ENCODE measurements around the gene CHPT1. TPM values are rescaled to one million over a fixed set of nuclear protein-coding genes. Genes with fewer than 3 reads are reported as not detected.
"Not testable (repeated sequence)": the region's sequence is repeated elsewhere in the genome, so short reads cannot be mapped to it uniquely, and the experiment has no call there.

Gene CHPT1
- total RNA-seq, 1 donor from 2014 or later, result 42.7 TPM

GRCh38 chr12:101671833-101672232 lies 25.6 kb upstream of the CHPT1 start:
- H3K4me3 Mint-ChIP-seq, result peak overlapping the region; percentile 74
- H3K9me3 Mint-ChIP-seq, result no peaks in the 10 kb centered on the region
- H3K36me3 Mint-ChIP-seq (ENCODE audit: low read depth), result no peaks in the 10 kb centered on the region
- peak overlapping the region; percentile 89 for H3K27ac Mint-ChIP-seq
- H3K27me3 Mint-ChIP-seq, result no peaks in the 10 kb centered on the region
- no peak for ATAC-seq (ENCODE audit: low read depth)
- TF ChIP-seq CTCF (IDR thresholded peaks at IDR 0.05), result no peak
- CTCF ChIA-PET, result interaction anchor here (1.2 to 1.6 kb wide), 2 partner anchors 12 to 27 kb away, joined by 3 to 5 read pairs; no protein-coding TSS in a partner anchor
- POLR2A ChIA-PET, result interaction anchor here (1.1 kb wide), 1 partner anchor 27 kb away, joined by 3 read pairs; no protein-coding TSS in a partner anchor
- H3K4me1 Mint-ChIP-seq, result peaks cover 21% of the 10 kb centered on the region
- intact Hi-C loops (cut with micrococcal nuclease), result loop anchor here (1.0 kb wide), 2 partner anchors 25 to 38 kb away; partner anchors contain the start of gene CHPT1
- DNase-seq, result no peak

GRCh38 chr12:101675555-101675954 lies 21.9 kb upstream of the CHPT1 start:
- H3K4me3 Mint-ChIP-seq, result no peak overlapping the region
- H3K27me3 Mint-ChIP-seq, result no peaks in the 10 kb centered on the region
- ATAC-seq (ENCODE audit: low read depth), result no peak
- DNase-seq, result no peak
- no peak overlapping the region for H3K27ac Mint-ChIP-seq
- peaks cover 16% of the 10 kb centered on the region for H3K4me1 Mint-ChIP-seq
- no peaks in the 10 kb centered on the region for H3K36me3 Mint-ChIP-seq (ENCODE audit: low read depth)
- CTCF ChIA-PET, result no interaction called here
- no peak for TF ChIP-seq CTCF (IDR thresholded peaks at IDR 0.05)
- intact Hi-C loops (cut with micrococcal nuclease), result no loop called here
- POLR2A ChIA-PET, result interaction anchor here (0.9 kb wide), 1 partner anchor 13 kb away, joined by 5 read pairs; no protein-coding TSS in a partner anchor
- H3K9me3 Mint-ChIP-seq, result no peaks in the 10 kb centered on the region

GRCh38 chr12:101676497-101676896 lies 20.9 kb upstream of the CHPT1 start:
- H3K4me3 Mint-ChIP-seq; ATAC-seq (ENCODE audit: low read depth); H3K27me3 Mint-ChIP-seq; CTCF ChIA-PET; H3K4me1 Mint-ChIP-seq; intact Hi-C loops (cut with micrococcal nuclease); DNase-seq; H3K36me3 Mint-ChIP-seq (ENCODE audit: low read depth); H3K9me3 Mint-ChIP-seq; H3K27ac Mint-ChIP-seq; POLR2A ChIA-PET: not testable (repeated sequence)

DNA sequence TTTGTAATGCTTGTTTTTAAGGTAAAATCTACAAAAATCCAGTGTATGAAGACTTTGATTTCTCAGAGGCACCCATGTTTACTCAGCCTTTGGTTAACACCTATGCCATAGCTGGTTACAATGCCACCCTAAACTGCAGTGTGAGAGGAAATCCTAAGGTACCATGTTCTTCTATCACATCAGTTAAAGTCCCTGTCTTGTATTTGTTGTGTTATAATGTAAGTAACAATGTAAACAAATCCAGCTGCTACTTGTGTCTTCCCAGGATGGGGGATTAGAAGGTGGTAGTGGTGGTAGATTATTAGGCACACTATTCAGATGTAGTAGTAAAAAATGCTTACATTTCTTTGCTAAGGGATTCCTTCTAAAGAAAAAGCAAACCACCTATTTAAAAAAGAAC lies 19.4 kb upstream of the CHPT1 start:
- Mint-ChIP-seq H3K36me3 (ENCODE audit: low read depth) (no peaks in the 10 kb centered on the region), H3K27ac (no peak overlapping the region), H3K9me3 (no peaks in the 10 kb centered on the region), H3K27me3 (no peaks in the 10 kb centered on the region), H3K4me3 (no peak overlapping the region), H3K4me1 (peaks cover 1% of the 10 kb centered on the region)
- intact Hi-C loops (cut with micrococcal nuclease), result no loop called here
- CTCF ChIA-PET, result no interaction called here
- POLR2A ChIA-PET, result no interaction called here
- DNase-seq, result no peak
- no peak for TF ChIP-seq CTCF (IDR thresholded peaks at IDR 0.05)
- ATAC-seq (ENCODE audit: low read depth), result no peak

- ATAC-seq (ENCODE audit: low read depth) (no peak), DNase-seq (no peak)
- Mint-ChIP-seq H3K9me3 (no peaks in the 10 kb centered on the region), H3K27me3 (peaks cover 5% of the 10 kb centered on the region), H3K4me3 (no peak overlapping the region), H3K4me1 (peaks cover 1% of the 10 kb centered on the region), H3K36me3 (ENCODE audit: low read depth) (no peaks in the 10 kb centered on the region), H3K27ac (no peak overlapping the region)
- intact Hi-C loops (cut with micrococcal nuclease), result no loop called here
- ChIA-PET POLR2A (no interaction called here), CTCF (no interaction called here)
- no peak for TF ChIP-seq CTCF (IDR thresholded peaks at IDR 0.05)
Observed at GRCh38 chr12:101680240-101680639, 17.2 kb upstream of the CHPT1 start.

DNA sequence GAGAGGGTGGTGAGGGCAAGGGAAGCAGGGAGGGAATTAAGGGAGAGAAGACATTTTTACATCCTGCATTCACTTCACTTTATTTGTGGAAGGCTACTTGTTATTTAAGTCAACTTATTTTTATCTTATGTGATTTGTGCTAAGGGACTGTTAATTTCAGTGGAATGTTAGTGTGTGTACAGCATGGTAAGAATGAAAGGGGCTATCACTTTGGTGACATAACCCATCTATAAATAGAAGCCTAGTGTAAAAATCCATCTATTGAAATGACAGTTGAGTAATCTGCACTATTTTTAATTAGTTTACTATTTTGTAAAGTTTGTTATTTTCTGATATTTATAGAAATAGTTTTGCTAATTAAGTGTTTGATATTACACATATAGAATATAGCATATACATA lies 16.8 kb upstream of the CHPT1 start:
- Mint-ChIP-seq H3K27me3 (peaks cover 5% of the 10 kb centered on the region), H3K36me3 (ENCODE audit: low read depth) (no peaks in the 10 kb centered on the region), H3K4me1 (peaks cover 1% of the 10 kb centered on the region), H3K4me3 (no peak overlapping the region), H3K9me3 (no peaks in the 10 kb centered on the region), H3K27ac (no peak overlapping the region)
- ChIA-PET POLR2A (no interaction called here), CTCF (no interaction called here)
- intact Hi-C loops (cut with micrococcal nuclease), result no loop called here
- ATAC-seq (ENCODE audit: low read depth), result no peak
- TF ChIP-seq CTCF (IDR thresholded peaks at IDR 0.05), result no peak
- no peak for DNase-seq

DNA sequence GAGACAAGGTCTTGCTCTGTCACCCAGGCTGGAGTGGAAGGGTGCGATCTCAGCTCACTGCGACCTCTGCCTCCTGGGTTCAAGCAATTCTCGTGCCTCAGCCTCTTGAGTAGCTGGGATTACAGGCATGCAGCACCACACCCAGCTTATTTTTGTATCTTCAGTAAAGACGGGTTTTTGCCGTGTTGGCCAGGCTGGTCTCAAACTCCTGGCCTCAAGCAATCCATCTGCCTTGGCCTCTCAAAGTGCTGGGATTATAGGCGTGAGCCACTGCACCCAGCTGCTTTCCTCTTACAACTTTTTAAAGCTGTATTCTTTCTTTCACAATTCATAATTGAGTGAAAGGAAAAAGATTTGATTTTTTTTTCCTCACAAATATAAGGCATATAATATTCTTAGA lies 15.8 kb upstream of the CHPT1 start:
- intact Hi-C loops (cut with micrococcal nuclease); H3K27me3 Mint-ChIP-seq; H3K4me1 Mint-ChIP-seq; CTCF ChIA-PET; ATAC-seq (ENCODE audit: low read depth); H3K27ac Mint-ChIP-seq; H3K4me3 Mint-ChIP-seq; DNase-seq; H3K36me3 Mint-ChIP-seq (ENCODE audit: low read depth); H3K9me3 Mint-ChIP-seq: not testable (repeated sequence)
- POLR2A ChIA-PET, result interaction anchor here (0.9 kb wide), 1 partner anchor 16 kb away, joined by 3 read pairs; the partner anchor contains the start of gene CHPT1
